ENCODE results near the gene POLE.

Gene POLE

GRCh38 chr12:132657004-132657727 is 30.0 kb downstream of the POLE start:
- H3K4me3 ChIP-seq (ENCODE audit: low read depth, low read length), result no peak overlapping the region

- H3K4me3 ChIP-seq (ENCODE audit: low read depth, low read length), result no peak overlapping the region
Observed at GRCh38 chr12:132653567-132654290, 33.4 kb downstream of the POLE start.

GRCh38 chr12:132651444-132652100 is 35.6 kb downstream of the POLE start:
- no peak overlapping the region for H3K4me3 ChIP-seq (ENCODE audit: low read depth, low read length)

- H3K4me3 ChIP-seq (ENCODE audit: low read depth, low read length), result no peak overlapping the region
Observed at GRCh38 chr12:132649226-132649945, 37.8 kb downstream of the POLE start.

- H3K4me3 ChIP-seq (ENCODE audit: low read depth, low read length), result no peak overlapping the region
Observed at GRCh38 chr12:132648616-132649225, 38.4 kb downstream of the POLE start.

- no peak overlapping the region for H3K4me3 ChIP-seq (ENCODE audit: low read depth, low read length)
Observed at GRCh38 chr12:132647858-132648257, 39.3 kb downstream of the POLE start.

GRCh38 chr12:132646850-132647249 is 40.3 kb downstream of the POLE start:
- H3K4me3 ChIP-seq (ENCODE audit: low read depth, low read length), result no peak overlapping the region

GRCh38 chr12:132642846-132643835 is 44.0 kb downstream of the POLE start:
- no peak overlapping the region for H3K4me3 ChIP-seq (ENCODE audit: low read depth, low read length)

- no peak overlapping the region for H3K4me3 ChIP-seq (ENCODE audit: low read depth, low read length)
Observed at GRCh38 chr12:132641811-132642650, 45.1 kb downstream of the POLE start.

GRCh38 chr12:132640936-132641335 is 46.2 kb downstream of the POLE start:
- H3K4me3 ChIP-seq (ENCODE audit: low read depth, low read length), result no peak overlapping the region

- no peak overlapping the region for H3K4me3 ChIP-seq (ENCODE audit: low read depth, low read length)
Observed at GRCh38 chr12:132639956-132640520, 47.1 kb downstream of the POLE start.

GRCh38 chr12:132638541-132639408 is 48.4 kb downstream of the POLE start:
- no peak overlapping the region for H3K4me3 ChIP-seq (ENCODE audit: low read depth, low read length)

GRCh38 chr12:132637811-132638210 is 49.3 kb downstream of the POLE start:
- no peak overlapping the region for H3K4me3 ChIP-seq (ENCODE audit: low read depth, low read length)

GRCh38 chr12:132635076-132635955 is 51.8 kb downstream of the POLE start:
- H3K4me3 ChIP-seq (ENCODE audit: low read depth, low read length), result no peak overlapping the region

- no peak overlapping the region for H3K4me3 ChIP-seq (ENCODE audit: low read depth, low read length)
Observed at GRCh38 chr12:132634411-132634990, 52.6 kb downstream of the POLE start.

GRCh38 chr12:132633901-132634300 is 53.2 kb downstream of the POLE start:
- no peak overlapping the region for H3K4me3 ChIP-seq (ENCODE audit: low read depth, low read length)

All from iPS-11a (cell line).